ENCODE measurements around the gene HEXA. TPM values are rescaled to one million over a fixed set of nuclear protein-coding genes. Genes with fewer than 3 reads are reported as not detected.

HEXA gene
- total and polyA plus RNA-seq, 9 of the 15 experiments (the other 6 are each of a cell fraction or from before 2014, with no cell fraction given), result 22.2 to 136 (median 68.9) TPM

- peak; percentile 99 for TF ChIP-seq REST (IDR thresholded peaks at IDR 0.05; ENCODE audit: borderline replicate concordance)
- 0 out of 2 replicates have a peak, but pooled peaks have one; percentile 28 for TF ChIP-seq REST (CRISPR knock-in tag; IDR thresholded peaks at IDR 0.05; ENCODE audit: low read depth)
- TF ChIP-seq ZBTB26 (CRISPR knock-in tag; IDR thresholded peaks at IDR 0.05), result peak; percentile 49; the same call in 1 of the 2 replicates
- TF ChIP-seq FOXP1 (CRISPR knock-in tag; IDR thresholded peaks at IDR 0.05), result peak; percentile 94
- peak; percentile 86; the same call in 1 of the 2 replicates for TF ChIP-seq ZZZ3 (IDR thresholded peaks at IDR 0.05)
- peak; percentile 62; the same call in 1 of the 2 replicates for TF ChIP-seq ZNF445 (CRISPR knock-in tag; IDR thresholded peaks at IDR 0.05; ENCODE audit: low read depth)
- peak; percentile 27 for TF ChIP-seq POU5F1 (IDR thresholded peaks at IDR 0.05; ENCODE audit: borderline replicate concordance, low read depth, low read length, partially characterized antibody)
- TF ChIP-seq NCOA1 (IDR thresholded peaks at IDR 0.05; ENCODE audit: low read depth), result no peak
- TF ChIP-seq TAF9B (IDR thresholded peaks at IDR 0.05; ENCODE audit: partially characterized antibody), result peak; percentile 79
- TF ChIP-seq OTX1 (CRISPR knock-in tag; IDR thresholded peaks at IDR 0.05), result 0 out of 2 replicates have a peak, but pooled peaks have one; percentile 70
- TF ChIP-seq PCBP1 (IDR thresholded peaks at IDR 0.05; ENCODE audit: low read depth, low read length, poor library complexity, severe bottlenecking), result peak; percentile 33
- TF ChIP-seq ZNF311 (CRISPR knock-in tag; IDR thresholded peaks at IDR 0.05), result 0 out of 2 replicates have a peak, but pooled peaks have one; percentile 52
- TF ChIP-seq HMGN3 (IDR thresholded peaks at IDR 0.05; ENCODE audit: borderline replicate concordance, extremely low read depth, insufficient read length, low read depth, low read length), result peak; percentile 70
- TF ChIP-seq RB1 (IDR thresholded peaks at IDR 0.05; ENCODE audit: low read depth), result peak; percentile 75
- peak; percentile 93 for TF ChIP-seq MAX (CRISPR knock-in tag; IDR thresholded peaks at IDR 0.05)
- 0 out of 2 replicates have a peak, but pooled peaks have one; percentile 17 for TF ChIP-seq DEAF1 (CRISPR knock-in tag; IDR thresholded peaks at IDR 0.05)
These were observed at the start of gene HEXA (continued) for GRCh38 chr15:72375846-72376581.
